ENCODE measurements around the gene BCL2.
A peak's percentile ranks its signal among the peaks of the same experiment; 100 is the strongest.
"Not testable (repeated sequence)": the region's sequence is repeated elsewhere in the genome, so short reads cannot be mapped to it uniquely, and the experiment has no call there.

Gene BCL2

GRCh38 chr18:63206433-63207142, 113.0 kb downstream of the BCL2 start:
- Histone ChIP-seq H3K79me2 (ENCODE audit: insufficient read depth, low read length) (peaks cover 96% of the 10 kb centered on the region), H3K36me3 (ENCODE audit: insufficient read depth, low read length) (peaks cover 19% of the 10 kb centered on the region), H3K4me1 (ENCODE audit: insufficient read depth, low read length) (peaks cover 92% of the 10 kb centered on the region), H3K27ac (ENCODE audit: low read length) (peak overlapping the region; percentile 86), H3K4me2 (ENCODE audit: insufficient read depth, low read length) (peak overlapping the region; percentile 53), H3K9ac (ENCODE audit: low read depth, low read length) (peak overlapping the region; percentile 48), H3K4me3 (ENCODE audit: low read depth in 1 of 2, low read length in 2 of 2) (peak overlapping the region in 1 of 2 experiments; percentile 39; a peak in 2 of 4 replicates), H2AFZ (ENCODE audit: low read depth, low read length) (no peak overlapping the region; the same call in 1 of the 2 replicates), H4K20me1 (ENCODE audit: insufficient read depth, low read length) (no peaks in the 10 kb centered on the region), H3K9me3 (ENCODE audit: insufficient read depth, low read length, severe bottlenecking) (no peaks in the 10 kb centered on the region), H3K27me3 (ENCODE audit: insufficient read depth, low read length, poor library complexity) (no peaks in the 10 kb centered on the region)
- ATAC-seq (ENCODE audit: insufficient read depth, low read depth) (peak; percentile 35), DNase-seq (peak; percentile 55)
- TF ChIP-seq CTCF (IDR thresholded peaks at IDR 0.05; ENCODE audit: borderline replicate concordance, extremely low read depth, low read length, poor library complexity, severe bottlenecking) (no peak), EZH2 (IDR thresholded peaks at IDR 0.05; ENCODE audit: borderline replicate concordance, low read depth, low read length, severe bottlenecking) (no peak)

GRCh38 chr18:63205791-63206252, 113.7 kb downstream of the BCL2 start:
- H3K4me1 ChIP-seq (ENCODE audit: insufficient read depth, low read length), result peaks cover 92% of the 10 kb centered on the region
- H3K27me3 ChIP-seq (ENCODE audit: insufficient read depth, low read length, poor library complexity), result no peaks in the 10 kb centered on the region
- peak overlapping the region; percentile 86 for H3K27ac ChIP-seq (ENCODE audit: low read length)
- peak overlapping the region; percentile 53 for H3K4me2 ChIP-seq (ENCODE audit: insufficient read depth, low read length)
- peaks cover 96% of the 10 kb centered on the region for H3K79me2 ChIP-seq (ENCODE audit: insufficient read depth, low read length)
- H3K4me3 ChIP-seq (ENCODE audit: low read depth in 1 of 2, low read length in 2 of 2), result peak overlapping the region in 1 of 2 experiments; percentile 36; a peak in 2 of 4 replicates
- peak; percentile 67 for ATAC-seq (ENCODE audit: insufficient read depth, low read depth)
- no peaks in the 10 kb centered on the region for H4K20me1 ChIP-seq (ENCODE audit: insufficient read depth, low read length)
- H3K36me3 ChIP-seq (ENCODE audit: insufficient read depth, low read length), result peaks cover 17% of the 10 kb centered on the region; the same call in 1 of the 2 replicates
- peak; percentile 76 for DNase-seq
- H2AFZ ChIP-seq (ENCODE audit: low read depth, low read length), result no peak overlapping the region
- H3K9me3 ChIP-seq (ENCODE audit: insufficient read depth, low read length, severe bottlenecking), result no peaks in the 10 kb centered on the region
- H3K9ac ChIP-seq (ENCODE audit: low read depth, low read length), result peak overlapping the region; percentile 48
- no peak for TF ChIP-seq EZH2 (IDR thresholded peaks at IDR 0.05; ENCODE audit: borderline replicate concordance, low read depth, low read length, severe bottlenecking)

- Histone ChIP-seq H3K36me3 (ENCODE audit: insufficient read depth, low read length) (peaks cover 4% of the 10 kb centered on the region; the same call in 1 of the 2 replicates), H3K27me3 (ENCODE audit: insufficient read depth, low read length, poor library complexity) (no peaks in the 10 kb centered on the region), H3K4me1 (ENCODE audit: insufficient read depth, low read length) (peaks cover 92% of the 10 kb centered on the region), H3K4me3 (ENCODE audit: low read depth in 1 of 2, low read length in 2 of 2) (no peak overlapping the region), H2AFZ (ENCODE audit: low read depth, low read length) (no peak overlapping the region), H3K9me3 (ENCODE audit: insufficient read depth, low read length, severe bottlenecking) (no peaks in the 10 kb centered on the region), H3K9ac (ENCODE audit: low read depth, low read length) (no peak overlapping the region), H3K4me2 (ENCODE audit: insufficient read depth, low read length) (no peak overlapping the region), H3K27ac (ENCODE audit: low read length) (peak overlapping the region; percentile 86), H3K79me2 (ENCODE audit: insufficient read depth, low read length) (peaks cover 88% of the 10 kb centered on the region), H4K20me1 (ENCODE audit: insufficient read depth, low read length) (peaks cover 11% of the 10 kb centered on the region)
- TF ChIP-seq CTCF (IDR thresholded peaks at IDR 0.05; ENCODE audit: borderline replicate concordance, extremely low read depth, low read length, poor library complexity, severe bottlenecking) (no peak), EZH2 (IDR thresholded peaks at IDR 0.05; ENCODE audit: borderline replicate concordance, low read depth, low read length, severe bottlenecking) (no peak)
- ATAC-seq (ENCODE audit: insufficient read depth, low read depth) (no peak), DNase-seq (no peak)
Observed at GRCh38 chr18:63203497-63203896, 116.1 kb downstream of the BCL2 start.

- Histone ChIP-seq H3K27me3 (ENCODE audit: insufficient read depth, low read length, poor library complexity) (no peaks in the 10 kb centered on the region), H3K9me3 (ENCODE audit: insufficient read depth, low read length, severe bottlenecking) (no peaks in the 10 kb centered on the region), H3K9ac (ENCODE audit: low read depth, low read length) (no peak overlapping the region), H4K20me1 (ENCODE audit: insufficient read depth, low read length) (peaks cover 17% of the 10 kb centered on the region), H3K4me2 (ENCODE audit: insufficient read depth, low read length) (no peak overlapping the region), H3K4me1 (ENCODE audit: insufficient read depth, low read length) (peaks cover 92% of the 10 kb centered on the region), H3K79me2 (ENCODE audit: insufficient read depth, low read length) (peaks cover 88% of the 10 kb centered on the region), H2AFZ (ENCODE audit: low read depth, low read length) (no peak overlapping the region), H3K36me3 (ENCODE audit: insufficient read depth, low read length) (peaks cover 7% of the 10 kb centered on the region; the same call in 1 of the 2 replicates), H3K27ac (ENCODE audit: low read length) (peak overlapping the region; percentile 86), H3K4me3 (ENCODE audit: low read depth in 1 of 2, low read length in 2 of 2) (no peak overlapping the region)
- DNase-seq (no peak), ATAC-seq (ENCODE audit: insufficient read depth, low read depth) (no peak)
- TF ChIP-seq CTCF (IDR thresholded peaks at IDR 0.05; ENCODE audit: borderline replicate concordance, extremely low read depth, low read length, poor library complexity, severe bottlenecking) (no peak), EZH2 (IDR thresholded peaks at IDR 0.05; ENCODE audit: borderline replicate concordance, low read depth, low read length, severe bottlenecking) (no peak)
Observed at GRCh38 chr18:63202828-63203227, 116.7 kb downstream of the BCL2 start.

GRCh38 chr18:63201456-63201855, 118.1 kb downstream of the BCL2 start:
- Histone ChIP-seq H4K20me1 (ENCODE audit: insufficient read depth, low read length) (peaks cover 17% of the 10 kb centered on the region), H3K27ac (ENCODE audit: low read length) (peak overlapping the region; percentile 87), H3K4me2 (ENCODE audit: insufficient read depth, low read length) (0 out of 2 replicates have a peak overlapping the region, but pooled peaks have one; percentile 82), H3K79me2 (ENCODE audit: insufficient read depth, low read length) (peaks cover 87% of the 10 kb centered on the region), H3K36me3 (ENCODE audit: insufficient read depth, low read length) (peaks cover 10% of the 10 kb centered on the region; the same call in 1 of the 2 replicates), H3K4me1 (ENCODE audit: insufficient read depth, low read length) (peaks cover 83% of the 10 kb centered on the region)
- H2AFZ ChIP-seq (ENCODE audit: low read depth, low read length); H3K27me3 ChIP-seq (ENCODE audit: insufficient read depth, low read length, poor library complexity); ATAC-seq (ENCODE audit: insufficient read depth, low read depth); H3K9ac ChIP-seq (ENCODE audit: low read depth, low read length); H3K4me3 ChIP-seq (ENCODE audit: low read depth in 1 of 2, low read length in 2 of 2); H3K9me3 ChIP-seq (ENCODE audit: insufficient read depth, low read length, severe bottlenecking); DNase-seq: not testable (repeated sequence)
